ENCODE data around the gene SLC7A5. TPM values are rescaled to one million over a fixed set of nuclear protein-coding genes. Genes with fewer than 3 reads are reported as not detected.
A peak's percentile ranks its signal among the peaks of the same experiment; 100 is the strongest.

The SLC7A5 gene
- total and polyA plus RNA-seq, 2 experiments from 2014 or later = 5.4 to 8.2 TPM

DNA sequence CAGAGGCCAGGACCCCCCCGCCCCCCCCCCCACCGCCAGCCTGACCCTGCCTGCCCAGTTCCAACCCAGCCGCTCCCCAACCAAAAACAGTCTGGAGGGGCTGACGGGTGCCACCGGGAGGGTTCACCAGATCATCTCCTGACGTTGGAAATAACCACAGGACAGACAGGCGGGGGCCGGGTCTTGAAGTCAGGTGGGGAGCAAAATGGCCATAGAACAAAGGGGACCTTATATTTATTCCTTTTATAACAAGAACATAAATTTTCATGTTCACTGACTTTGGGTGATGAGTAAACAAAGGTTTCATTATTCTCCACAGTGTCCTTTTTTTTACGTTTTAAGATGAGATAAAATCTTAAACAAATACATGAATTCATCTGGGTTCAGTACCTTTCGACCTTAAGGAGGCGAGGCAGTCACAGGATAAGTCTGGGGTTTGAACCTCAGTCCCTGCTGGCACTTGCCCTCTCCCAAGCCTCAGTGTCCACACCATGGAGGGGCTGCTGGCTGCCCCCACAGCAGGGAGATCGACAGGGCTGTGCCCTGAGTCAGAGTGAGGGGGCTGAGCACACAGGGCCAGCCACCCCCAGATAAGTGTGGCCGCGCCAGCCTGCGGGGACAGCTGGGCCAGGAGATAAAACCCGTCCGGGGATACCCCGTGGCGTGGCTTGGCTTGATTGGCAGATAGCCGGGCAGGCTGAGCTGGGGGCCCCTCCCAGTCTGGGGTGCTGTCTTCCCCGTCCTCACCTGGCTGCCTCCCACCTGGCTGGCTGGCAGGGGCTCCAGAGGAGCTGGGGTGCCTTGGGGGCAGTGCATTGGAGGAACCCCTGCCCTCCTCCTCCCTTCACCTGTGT is 15.0 kb downstream of the SLC7A5 start:
- H3K27ac ChIP-seq = no peak overlapping the region

DNA sequence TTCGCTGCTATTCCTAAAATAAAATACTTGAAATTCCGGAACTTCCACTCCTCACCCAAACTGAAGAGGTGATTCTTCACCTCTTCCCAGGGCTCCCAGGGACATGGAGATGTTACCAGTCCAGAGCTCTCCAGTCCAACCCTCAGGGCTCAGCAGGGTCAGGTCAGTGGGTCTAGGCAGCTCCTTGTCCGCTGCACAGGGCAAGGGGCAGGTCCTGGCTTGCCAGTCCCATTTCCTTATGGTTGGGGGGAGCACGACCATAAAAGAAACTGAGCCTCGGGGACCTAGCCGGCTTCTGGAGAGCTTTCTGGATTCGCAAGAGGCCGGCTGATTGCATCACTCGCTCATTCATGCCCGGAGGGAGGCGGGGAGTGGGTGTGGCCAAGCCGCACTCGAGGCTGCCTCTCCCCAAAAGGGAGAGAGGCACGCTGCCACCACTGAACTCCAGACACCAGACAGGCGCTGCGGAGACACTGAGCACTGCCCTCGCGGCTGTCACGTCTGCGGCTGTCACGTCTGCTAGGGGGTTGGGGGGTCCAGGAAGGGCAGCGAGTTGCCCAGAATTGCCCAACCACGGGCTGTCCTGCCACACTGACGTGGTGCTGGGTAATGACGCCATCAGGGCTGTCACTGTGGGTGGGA is 15.8 kb downstream of the SLC7A5 start:
- peaks cover 28% of the 10 kb centered on the region for H3K4me1 ChIP-seq (ENCODE audit: low read depth)
- H3K36me3 ChIP-seq = no peaks in the 10 kb centered on the region
- H3K27me3 ChIP-seq = no peaks in the 10 kb centered on the region
- peak; percentile 88 to 94 for DNase-seq (ENCODE audit: low read depth in 1 of 2, low spot score in 1 of 2)
- no peaks in the 10 kb centered on the region for H3K9me3 ChIP-seq (ENCODE audit: low read depth)
- H3K27ac ChIP-seq = peak overlapping the region; percentile 26
- H3K4me3 ChIP-seq = no peak overlapping the region
- TF ChIP-seq CTCF (IDR thresholded peaks at IDR 0.05; ENCODE audit: low read depth, low read length) = no peak

More for the DNA sequence above, 15.0 kb downstream of the SLC7A5 start:
- Histone ChIP-seq H3K27me3 (no peaks in the 10 kb centered on the region), H3K36me3 (no peaks in the 10 kb centered on the region), H3K4me1 (ENCODE audit: low read depth) (peaks cover 28% of the 10 kb centered on the region), H3K9me3 (ENCODE audit: low read depth) (no peaks in the 10 kb centered on the region), H3K4me3 (no peak overlapping the region)
- DNase-seq (ENCODE audit: low read depth in 1 of 2, low spot score in 1 of 2) = no peak
- TF ChIP-seq CTCF (IDR thresholded peaks at IDR 0.05; ENCODE audit: low read depth, low read length) = no peak

- no peaks in the 10 kb centered on the region for H3K36me3 ChIP-seq
- DNase-seq (ENCODE audit: low read depth in 1 of 2, low spot score in 1 of 2) = peak in 1 of 2 donors; percentile 51
- H3K9me3 ChIP-seq (ENCODE audit: low read depth) = no peaks in the 10 kb centered on the region
These were observed 17.7 kb downstream of the SLC7A5 start for GRCh38 chr16:87851601-87852000.

GRCh38 chr16:87851141-87851587 is 18.1 kb downstream of the SLC7A5 start:
- H3K4me1 ChIP-seq (ENCODE audit: low read depth) = peaks cover 28% of the 10 kb centered on the region

More at GRCh38 chr16:87851601-87852000, 17.7 kb downstream of the SLC7A5 start:
- no peaks in the 10 kb centered on the region for H3K27me3 ChIP-seq
- no peak overlapping the region for H3K4me3 ChIP-seq
- peaks cover 28% of the 10 kb centered on the region for H3K4me1 ChIP-seq (ENCODE audit: low read depth)
- no peak for TF ChIP-seq CTCF (IDR thresholded peaks at IDR 0.05; ENCODE audit: low read depth, low read length)
- no peak overlapping the region for H3K27ac ChIP-seq

More at GRCh38 chr16:87851141-87851587, 18.1 kb downstream of the SLC7A5 start:
- no peak overlapping the region for H3K27ac ChIP-seq
- no peak overlapping the region for H3K4me3 ChIP-seq
- no peaks in the 10 kb centered on the region for H3K27me3 ChIP-seq
- DNase-seq (ENCODE audit: low read depth in 1 of 2, low spot score in 1 of 2) = no peak
- H3K9me3 ChIP-seq (ENCODE audit: low read depth) = no peaks in the 10 kb centered on the region
- no peaks in the 10 kb centered on the region for H3K36me3 ChIP-seq
- no peak for TF ChIP-seq CTCF (IDR thresholded peaks at IDR 0.05; ENCODE audit: low read depth, low read length)
